ENCODE results near the gene ZC3H12A. TPM values are rescaled to one million over a fixed set of nuclear protein-coding genes. Genes with fewer than 3 reads are reported as not detected.
A peak's percentile ranks its signal among the peaks of the same experiment; 100 is the strongest.
"Not testable (repeated sequence)": the region's sequence is repeated elsewhere in the genome, so short reads cannot be mapped to it uniquely, and the experiment has no call there.

ZC3H12A gene
- total RNA-seq, 1 donor from 2014 or later: 4.9 TPM

- Histone ChIP-seq H3K36me3 (peaks cover 36% of the 10 kb centered on the region), H3K4me1 (peaks cover 32% of the 10 kb centered on the region), H3K4me3 (peak overlapping the region; percentile 92), H3K27ac (replicated peaks) (peak overlapping the region; percentile 91), H3K9me3 (replicated peaks) (no peaks in the 10 kb centered on the region), H3K27me3 (ENCODE audit: low read depth) (no peaks in the 10 kb centered on the region)
- TF ChIP-seq CTCF (IDR thresholded peaks at IDR 0.05; ENCODE audit: borderline replicate concordance): no peak
- intact Hi-C loops (cut with micrococcal nuclease): no loop called here
- DNase-seq: no peak
Observed at GRCh38 chr1:37513795-37514349, 39.5 kb downstream of the ZC3H12A start.

- peak; percentile 84 for DNase-seq
- peak; percentile 77 for TF ChIP-seq CTCF (IDR thresholded peaks at IDR 0.05; ENCODE audit: borderline replicate concordance)
- intact Hi-C loops (cut with micrococcal nuclease): no loop called here
- Histone ChIP-seq H3K9me3 (replicated peaks) (no peaks in the 10 kb centered on the region), H3K27ac (replicated peaks) (peak within 1 kb of the TSS; percentile 91), H3K27me3 (ENCODE audit: low read depth) (no peaks in the 10 kb centered on the region), H3K36me3 (peaks cover 29% of the 10 kb centered on the region), H3K4me3 (peak within 1 kb of the TSS; percentile 92), H3K4me1 (peaks cover 32% of the 10 kb centered on the region)
Observed at GRCh38 chr1:37514350-37515184, 40.2 kb downstream of the ZC3H12A start, which contains the start of gene MEAF6. Gene MEAF6 (minus strand): TSS chr1:37514766. CDS start chr1:37514746, 20 bp downstream.

GRCh38 chr1:37515185-37516034 is 41.0 kb downstream of the ZC3H12A start:
- DNase-seq: no peak
- Histone ChIP-seq H3K4me1 (peaks cover 32% of the 10 kb centered on the region), H3K9me3 (replicated peaks) (no peaks in the 10 kb centered on the region), H3K36me3 (peaks cover 27% of the 10 kb centered on the region), H3K4me3 (peak overlapping the region; percentile 92), H3K27me3 (ENCODE audit: low read depth) (no peaks in the 10 kb centered on the region), H3K27ac (replicated peaks) (peak overlapping the region; percentile 91)
- intact Hi-C loops (cut with micrococcal nuclease): no loop called here
- no peak for TF ChIP-seq CTCF (IDR thresholded peaks at IDR 0.05; ENCODE audit: borderline replicate concordance)

- no peak overlapping the region for H3K4me3 ChIP-seq
- TF ChIP-seq CTCF (IDR thresholded peaks at IDR 0.05; ENCODE audit: borderline replicate concordance): no peak
- H3K36me3 ChIP-seq: peaks cover 7% of the 10 kb centered on the region
- no peak overlapping the region for H3K27ac ChIP-seq (replicated peaks)
- no peaks in the 10 kb centered on the region for H3K9me3 ChIP-seq (replicated peaks)
- H3K27me3 ChIP-seq (ENCODE audit: low read depth): no peaks in the 10 kb centered on the region
- no peak for DNase-seq
- peaks cover 27% of the 10 kb centered on the region for H3K4me1 ChIP-seq
- intact Hi-C loops (cut with micrococcal nuclease): no loop called here
Observed at GRCh38 chr1:37517569-37517968, 43.2 kb downstream of the ZC3H12A start.

- H3K27ac ChIP-seq (replicated peaks); H3K36me3 ChIP-seq; H3K9me3 ChIP-seq (replicated peaks); DNase-seq; H3K27me3 ChIP-seq (ENCODE audit: low read depth); intact Hi-C loops (cut with micrococcal nuclease); H3K4me3 ChIP-seq: not testable (repeated sequence)
- H3K4me1 ChIP-seq: peaks cover 20% of the 10 kb centered on the region
Observed at GRCh38 chr1:37518241-37518640, 43.9 kb downstream of the ZC3H12A start.

- H3K27me3 ChIP-seq (ENCODE audit: low read depth); H3K36me3 ChIP-seq; H3K4me3 ChIP-seq; H3K27ac ChIP-seq (replicated peaks); intact Hi-C loops (cut with micrococcal nuclease); H3K9me3 ChIP-seq (replicated peaks); DNase-seq: not testable (repeated sequence)
- peaks cover 13% of the 10 kb centered on the region for H3K4me1 ChIP-seq
Observed at GRCh38 chr1:37518929-37519328, 44.5 kb downstream of the ZC3H12A start.

All from left ventricle myocardium inferior (tissue), 1 donor.